Measurements from ENCODE around the gene CCDC157. TPM values are rescaled to one million over a fixed set of nuclear protein-coding genes. Genes with fewer than 3 reads are reported as not detected.

The CCDC157 gene
- total RNA-seq, 1 experiment from 2014 or later = 1.1 TPM

- no peak for TF ChIP-seq CTCF (IDR thresholded peaks at IDR 0.05; ENCODE audit: unreplicated experiment)
- ChIA-PET POLR2A (interaction anchor here (0.7 to 7.5 kb wide), 4 partner anchors 10 to 33 kb away, joined by 3 to 109 read pairs (median 23); partner anchors contain the start of gene CASTOR1), CTCF (interaction anchor here (0.7 to 3.5 kb wide), 4 partner anchors 32 to 383 kb away, joined by 3 to 12 read pairs (median 4); no protein-coding TSS in a partner anchor)
- Mint-ChIP-seq H3K27me3 (ENCODE audit: insufficient read depth, unreplicated experiment) (no peaks in the 10 kb centered on the region), H3K27ac (ENCODE audit: low read depth, unreplicated experiment) (no peak overlapping the region), H3K4me1 (ENCODE audit: insufficient read depth, unreplicated experiment) (peaks cover 27% of the 10 kb centered on the region), H3K36me3 (ENCODE audit: insufficient read depth, unreplicated experiment) (peaks cover 2% of the 10 kb centered on the region), H3K4me3 (ENCODE audit: unreplicated experiment) (no peak overlapping the region), H3K9me3 (ENCODE audit: unreplicated experiment) (no peaks in the 10 kb centered on the region)
- intact Hi-C loops (cut with micrococcal nuclease) = no loop called here
- no peak for DNase-seq (ENCODE audit: unreplicated experiment)
- BruUV-seq (replicated peaks) = no TSS peak
Observed at GRCh38 chr22:30323246-30323645, 33.6 kb upstream of the CCDC157 start.

- no peaks in the 10 kb centered on the region for H3K9me3 Mint-ChIP-seq (ENCODE audit: unreplicated experiment)
- BruUV-seq (replicated peaks) = no TSS peak
- ChIA-PET CTCF (interaction anchor here (0.5 to 3.5 kb wide), 12 partner anchors 18 to 645 kb away, joined by 3 to 12 read pairs (median 4); no protein-coding TSS in a partner anchor), POLR2A (interaction anchor here (0.6 to 7.5 kb wide), 5 partner anchors 11 to 34 kb away, joined by 3 to 109 read pairs (median 10); partner anchors contain the start of genes CASTOR1, CCDC157 and SF3A1)
- TF ChIP-seq CTCF (IDR thresholded peaks at IDR 0.05; ENCODE audit: unreplicated experiment) = no peak
- H3K36me3 Mint-ChIP-seq (ENCODE audit: insufficient read depth, unreplicated experiment) = no peaks in the 10 kb centered on the region
- H3K4me3 Mint-ChIP-seq (ENCODE audit: unreplicated experiment) = peak overlapping the region; percentile 21
- intact Hi-C loops (cut with micrococcal nuclease) = no loop called here
- no peak for DNase-seq (ENCODE audit: unreplicated experiment)
- no peak overlapping the region for H3K27ac Mint-ChIP-seq (ENCODE audit: low read depth, unreplicated experiment)
- H3K27me3 Mint-ChIP-seq (ENCODE audit: insufficient read depth, unreplicated experiment) = no peaks in the 10 kb centered on the region
- peaks cover 23% of the 10 kb centered on the region for H3K4me1 Mint-ChIP-seq (ENCODE audit: insufficient read depth, unreplicated experiment)
Observed at GRCh38 chr22:30324014-30324730, 32.6 kb upstream of the CCDC157 start.

- Mint-ChIP-seq H3K4me3 (ENCODE audit: unreplicated experiment) (peak overlapping the region; percentile 71), H3K9me3 (ENCODE audit: unreplicated experiment) (no peaks in the 10 kb centered on the region), H3K27ac (ENCODE audit: low read depth, unreplicated experiment) (peak overlapping the region; percentile 78), H3K27me3 (ENCODE audit: insufficient read depth, unreplicated experiment) (no peaks in the 10 kb centered on the region), H3K36me3 (ENCODE audit: insufficient read depth, unreplicated experiment) (peaks cover 3% of the 10 kb centered on the region), H3K4me1 (ENCODE audit: insufficient read depth, unreplicated experiment) (peaks cover 23% of the 10 kb centered on the region)
- intact Hi-C loops (cut with micrococcal nuclease) = no loop called here
- POLR2A ChIA-PET = interaction anchor here (0.6 to 7.5 kb wide), 8 partner anchors 12 to 72 kb away, joined by 3 to 109 read pairs (median 4); partner anchors contain the start of genes CASTOR1, CCDC157 and SF3A1
- CTCF ChIA-PET = interaction anchor here (0.6 to 4.0 kb wide), 5 partner anchors 19 to 221 kb away, joined by 4 to 43 read pairs (median 4); partner anchors contain the start of gene CASTOR1
- no peak for TF ChIP-seq CTCF (IDR thresholded peaks at IDR 0.05; ENCODE audit: unreplicated experiment)
- BruUV-seq (replicated peaks) = no TSS peak
- DNase-seq (ENCODE audit: unreplicated experiment) = peak; percentile 86
Observed at GRCh38 chr22:30325065-30325720, 31.6 kb upstream of the CCDC157 start.
